NCI-H2171 treated with DMSO at 0.1 percent for 48 hours (cell line): ENCODE results near the gene CAPN13.
A peak's percentile ranks its signal among the peaks of the same experiment; 100 is the strongest.
"Not testable (repeated sequence)": the region's sequence is repeated elsewhere in the genome, so short reads cannot be mapped to it uniquely, and the experiment has no call there.

ENCODE experiments used
- DNase-seq: peaks from one replicate; lab custom pipeline; 2025; lab: John Stamatoyannopoulos, UW

CAPN13 gene

GRCh38 chr2:30705056-30705455 is 102.2 kb downstream of the CAPN13 start:
- no peak for DNase-seq

GRCh38 chr2:30704309-30705020 is 102.8 kb downstream of the CAPN13 start:
- no peak for DNase-seq

GRCh38 chr2:30702694-30703093 is 104.6 kb downstream of the CAPN13 start:
- DNase-seq = no peak

GRCh38 chr2:30701782-30702181 is 105.5 kb downstream of the CAPN13 start:
- DNase-seq = peak; percentile 18

GRCh38 chr2:30697242-30698103 is 109.8 kb downstream of the CAPN13 start:
- not testable (repeated sequence) for DNase-seq

GRCh38 chr2:30695749-30696148 is 111.5 kb downstream of the CAPN13 start:
- no peak for DNase-seq

- DNase-seq = no peak
These were observed 112.8 kb downstream of the CAPN13 start for GRCh38 chr2:30694286-30695055.

- no peak for DNase-seq
These were observed 113.4 kb downstream of the CAPN13 start for GRCh38 chr2:30693821-30694281.

GRCh38 chr2:30692829-30693275 is 114.4 kb downstream of the CAPN13 start:
- DNase-seq = no peak

GRCh38 chr2:30691948-30692828 is 115.1 kb downstream of the CAPN13 start:
- DNase-seq = no peak

- DNase-seq = no peak
These were observed 115.9 kb downstream of the CAPN13 start for GRCh38 chr2:30691091-30691947.

GRCh38 chr2:30690126-30690561 is 117.1 kb downstream of the CAPN13 start:
- no peak for DNase-seq

GRCh38 chr2:30689496-30690125 is 117.6 kb downstream of the CAPN13 start:
- DNase-seq = no peak

- no peak for DNase-seq
These were observed 118.3 kb downstream of the CAPN13 start for GRCh38 chr2:30688956-30689401.

- DNase-seq = no peak
These were observed 120.6 kb downstream of the CAPN13 start for GRCh38 chr2:30686669-30687068.

- no peak for DNase-seq
These were observed 121.2 kb downstream of the CAPN13 start for GRCh38 chr2:30686000-30686399.

- no peak for DNase-seq
These were observed 122.2 kb downstream of the CAPN13 start for GRCh38 chr2:30684996-30685395.

- peak; percentile 56 for DNase-seq
These were observed 122.7 kb downstream of the CAPN13 start for GRCh38 chr2:30684516-30684915.

- DNase-seq = no peak
These were observed 123.2 kb downstream of the CAPN13 start for GRCh38 chr2:30684026-30684425.
